Tibial nerve (tissue), 4 donors: Measurements from ENCODE around the gene CLMN. TPM values are rescaled to one million over a fixed set of nuclear protein-coding genes. Genes with fewer than 3 reads are reported as not detected.

Experiments used
- DNase-seq, 2 donors: peaks; one replicate each; pipeline ENCODE4 v3.0.0-alpha.2; 2019; ENCODE audit warnings: low spot score in 2 of 2
- H3K27ac ChIP-seq, 4 donors: fragments of 200-600 bp; sonication (generic) in 3 of 4; one replicate each; pipeline ENCODE4 v1.5.1; 2017 to 2019; ENCODE audit warnings: mild to moderate bottlenecking in 1 of 4
- H3K27me3 ChIP-seq, 2 donors: fragments of 200-600 bp; sonication (generic) in 1 of 2; one replicate each; pipeline versions ENCODE4 v1.5.1 to v1.6.0; 2017 to 2019
- H3K36me3 ChIP-seq, 3 donors: fragments of 200-600 bp; sonication (generic); one replicate each; pipeline ENCODE4 v1.5.1; 2018 to 2019
- H3K4me1 ChIP-seq, 4 donors: fragments of 200-600 bp; sonication (generic) in 3 of 4; one replicate each; pipeline ENCODE4 v1.5.1; 2017 to 2019
- H3K4me3 ChIP-seq, 4 donors: fragments of 200-600 bp; sonication (generic) in 3 of 4; one replicate each; pipeline ENCODE4 v1.5.1; 2017 to 2019; ENCODE audit warnings: mild to moderate bottlenecking in 1 of 4, moderate library complexity in 1 of 4
- H3K9me3 ChIP-seq, 4 donors: fragments of 200-600 bp; sonication (generic) in 3 of 4; one replicate each; pipeline ENCODE4 v1.5.1; 2017 to 2019
- EP300 ChIP-seq, 2 donors: sonication (generic); formaldehyde crosslinking; IDR thresholded peaks; one replicate each; pipeline ENCODE4 v1.6.1; 2017; ENCODE audit warnings: antibody characterized with exemption in 2 of 2, mild to moderate bottlenecking in 1 of 2
- POLR2A ChIP-seq, 2 donors: fragments of 450-650 bp; IDR thresholded peaks; one replicate each; pipeline ENCODE4 v1.6.1; 2017; ENCODE audit warnings: antibody characterized with exemption in 2 of 2, mild to moderate bottlenecking in 2 of 2, moderate library complexity in 2 of 2
- WGBS, 2 donors: methylation state at CpG; one replicate each; pipeline ENCODE4 v1.1.5; 2018; 5-methylcytosine and 5-hydroxymethylcytosine counted together
- total RNA-seq, 4 donors: library from RNA; depleted of rRNA; stranded (reverse); fragments of >200 nt; gene quantifications; one replicate each; pipeline ENCODE4 v1.1.0, GENCODE V29; 2016
- TF ChIP-seq, protein P1 (sequence below), 5 experiments: fragments of 200-600 bp in 3 of 5; fragments of 450-650 bp in 2 of 5; sonication (generic) in 3 of 5; IDR thresholded peaks; one replicate each; pipeline ENCODE4 v1.5.1; 2016 to 2019; ENCODE audit warnings: antibody characterized with exemption in 5 of 5, mild to moderate bottlenecking in 3 of 5, moderate library complexity in 2 of 5

The CLMN gene
- total RNA-seq, 4 donors from 2014 or later = 31.2 to 49.8 (median 40.9) TPM

DNA sequence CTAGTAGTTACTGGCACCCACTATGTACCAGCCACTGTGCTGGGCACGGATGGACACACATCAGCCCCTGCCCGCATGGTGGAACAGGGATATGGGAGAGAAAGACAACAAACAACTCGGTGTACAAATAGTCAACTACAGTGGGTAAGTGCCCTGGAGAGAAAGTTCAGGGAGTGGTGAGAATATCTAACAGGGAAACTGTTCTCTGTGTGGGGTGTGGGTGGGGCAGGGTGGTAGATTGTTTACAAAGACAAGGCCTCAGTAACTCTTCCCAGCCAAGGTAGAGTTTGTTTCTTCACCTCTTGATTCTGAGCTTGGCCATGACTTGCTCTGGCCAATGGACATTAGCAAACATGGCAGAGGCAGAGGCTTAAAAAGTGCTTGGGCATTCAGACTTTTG, 12.9 kb upstream of the CLMN start:
- Histone ChIP-seq H3K27me3 (no peaks in the 10 kb centered on the region), H3K36me3 (no peaks in the 10 kb centered on the region), H3K9me3 (peaks cover 0 to 7% (median 0%) of the 10 kb centered on the region in 4 donors), H3K4me1 (no peaks in the 10 kb centered on the region), H3K27ac (no peak overlapping the region), H3K4me3 (no peak overlapping the region)
- no peak for TF ChIP-seq EP300 (IDR thresholded peaks at IDR 0.05)
- TF ChIP-seq POLR2A (IDR thresholded peaks at IDR 0.05) = no peak
- TF ChIP-seq, protein P1, sequence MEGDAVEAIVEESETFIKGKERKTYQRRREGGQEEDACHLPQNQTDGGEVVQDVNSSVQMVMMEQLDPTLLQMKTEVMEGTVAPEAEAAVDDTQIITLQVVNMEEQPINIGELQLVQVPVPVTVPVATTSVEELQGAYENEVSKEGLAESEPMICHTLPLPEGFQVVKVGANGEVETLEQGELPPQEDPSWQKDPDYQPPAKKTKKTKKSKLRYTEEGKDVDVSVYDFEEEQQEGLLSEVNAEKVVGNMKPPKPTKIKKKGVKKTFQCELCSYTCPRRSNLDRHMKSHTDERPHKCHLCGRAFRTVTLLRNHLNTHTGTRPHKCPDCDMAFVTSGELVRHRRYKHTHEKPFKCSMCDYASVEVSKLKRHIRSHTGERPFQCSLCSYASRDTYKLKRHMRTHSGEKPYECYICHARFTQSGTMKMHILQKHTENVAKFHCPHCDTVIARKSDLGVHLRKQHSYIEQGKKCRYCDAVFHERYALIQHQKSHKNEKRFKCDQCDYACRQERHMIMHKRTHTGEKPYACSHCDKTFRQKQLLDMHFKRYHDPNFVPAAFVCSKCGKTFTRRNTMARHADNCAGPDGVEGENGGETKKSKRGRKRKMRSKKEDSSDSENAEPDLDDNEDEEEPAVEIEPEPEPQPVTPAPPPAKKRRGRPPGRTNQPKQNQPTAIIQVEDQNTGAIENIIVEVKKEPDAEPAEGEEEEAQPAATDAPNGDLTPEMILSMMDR (IDR thresholded peaks at IDR 0.05) = no peak
- no peak for DNase-seq
- 81 to 90% methylated on average over 3 of the region's 3 CpGs for WGBS, 2 donors

DNA sequence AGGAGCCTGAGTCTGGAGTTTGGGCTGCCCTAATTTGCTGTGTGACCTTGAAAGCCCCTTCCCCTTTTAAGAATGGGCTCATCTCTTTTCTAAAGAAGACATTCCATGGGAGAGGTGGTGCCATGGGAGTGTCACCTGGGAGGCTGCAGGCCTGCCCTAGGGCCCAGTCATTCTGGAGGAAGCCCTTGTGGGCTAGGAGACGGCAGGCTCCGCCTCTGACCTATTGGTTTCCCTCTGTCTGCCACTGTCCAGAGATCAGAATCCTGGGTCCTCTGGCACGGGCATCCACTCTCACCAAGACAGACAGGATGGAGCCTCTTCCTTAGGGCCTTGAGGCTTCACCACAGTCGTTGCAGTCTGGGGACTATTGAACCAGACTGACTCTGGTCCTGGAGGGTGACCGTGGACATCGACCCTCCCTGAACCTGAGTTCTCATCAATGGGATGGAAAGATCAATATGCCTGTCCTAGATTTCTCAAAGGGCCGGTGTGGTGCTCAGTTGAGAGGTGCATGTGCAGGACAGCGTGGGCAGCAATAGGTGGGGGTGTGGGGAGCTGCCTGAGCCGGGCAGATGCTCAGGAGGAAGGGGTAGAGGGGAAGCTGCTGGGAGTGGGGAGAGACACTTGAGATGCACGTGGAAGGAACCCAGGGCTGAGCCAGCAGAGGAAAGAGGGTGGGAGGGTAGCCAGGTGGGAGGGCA, 12.2 kb upstream of the CLMN start:
- Histone ChIP-seq H3K27me3 (no peaks in the 10 kb centered on the region), H3K9me3 (peaks cover 0 to 7% (median 0%) of the 10 kb centered on the region in 4 donors), H3K36me3 (no peaks in the 10 kb centered on the region), H3K27ac (no peak overlapping the region), H3K4me3 (no peak overlapping the region), H3K4me1 (no peaks in the 10 kb centered on the region)
- TF ChIP-seq EP300 (IDR thresholded peaks at IDR 0.05) (no peak), POLR2A (IDR thresholded peaks at IDR 0.05) (no peak)
- TF ChIP-seq, protein P1 (IDR thresholded peaks at IDR 0.05) = no peak
- no peak for DNase-seq
- 86 to 89% methylated on average over 10 of the region's 10 CpGs for WGBS, 2 donors

DNA sequence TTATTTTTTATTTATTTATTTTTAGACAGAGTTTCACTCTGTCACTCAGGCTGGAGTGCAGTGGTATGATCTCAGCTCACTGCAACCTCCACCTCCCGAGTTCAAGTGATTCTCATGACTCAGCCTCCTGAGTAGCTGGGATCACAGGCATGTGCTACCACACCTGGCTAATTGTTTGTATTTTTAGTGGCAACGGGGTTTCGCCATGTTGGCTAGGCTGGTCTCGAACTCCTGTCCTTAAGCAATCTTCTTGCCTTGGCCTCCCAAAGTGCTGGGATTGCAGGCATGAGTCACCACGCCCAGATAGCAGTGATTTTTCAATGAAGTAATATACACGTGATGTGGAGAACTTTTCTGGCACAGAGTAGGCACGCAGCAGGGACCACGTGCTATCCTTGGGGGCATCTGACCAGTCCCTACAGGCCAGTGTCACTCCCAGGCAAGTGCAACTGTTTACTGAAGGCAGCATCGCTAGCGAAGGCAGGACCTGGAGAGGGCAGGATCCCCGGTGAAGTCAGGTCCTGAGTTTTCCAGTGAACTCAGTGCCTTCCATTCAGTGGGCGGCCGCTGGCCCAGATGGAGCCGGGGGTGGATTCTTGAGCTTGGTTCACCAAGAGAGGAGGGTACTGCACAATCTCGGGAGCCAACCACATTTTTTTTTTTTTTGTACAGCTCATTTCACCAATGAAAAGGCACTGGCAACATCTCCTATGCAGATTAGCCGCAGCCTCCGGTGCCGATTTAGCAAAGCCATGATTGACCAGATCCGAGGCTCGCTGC, 11.1 kb upstream of the CLMN start:
- Histone ChIP-seq H3K27me3 (no peaks in the 10 kb centered on the region), H3K9me3 (peaks cover 0 to 7% (median 0%) of the 10 kb centered on the region in 4 donors), H3K4me1 (no peaks in the 10 kb centered on the region), H3K27ac (peak overlapping the region in 1 of 4 donors; percentile 44), H3K4me3 (no peak overlapping the region), H3K36me3 (no peaks in the 10 kb centered on the region)
- 73 to 83% methylated on average over 20 of the region's 20 CpGs for WGBS, 2 donors
- TF ChIP-seq POLR2A (IDR thresholded peaks at IDR 0.05) = no peak
- TF ChIP-seq, protein P1 (IDR thresholded peaks at IDR 0.05) = no peak
- no peak for TF ChIP-seq EP300 (IDR thresholded peaks at IDR 0.05)
- no peak for DNase-seq

DNA sequence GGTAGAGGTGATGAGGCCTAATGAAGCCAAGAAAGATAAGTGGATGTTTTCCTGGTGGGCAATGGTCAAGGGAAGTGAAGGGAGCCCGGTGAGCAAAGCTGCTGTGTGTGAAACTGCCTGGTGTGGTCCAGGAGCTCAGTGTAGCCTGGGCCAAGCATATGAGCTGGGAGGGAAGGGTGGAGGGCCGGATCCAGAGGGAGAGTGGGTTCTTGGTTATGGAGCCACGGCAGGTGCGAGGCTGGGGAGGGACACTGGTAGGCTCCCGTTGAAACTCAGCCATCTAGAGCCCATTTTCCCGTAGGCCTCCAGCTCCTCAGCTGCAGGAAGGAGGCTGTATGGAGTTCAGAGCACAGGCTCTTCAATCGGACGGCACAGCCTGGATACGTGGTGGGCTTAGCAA, 10.2 kb upstream of the CLMN start:
- TF ChIP-seq, protein P1 (IDR thresholded peaks at IDR 0.05) = no peak
- Histone ChIP-seq H3K27me3 (no peaks in the 10 kb centered on the region), H3K4me3 (no peak overlapping the region), H3K9me3 (peaks cover 0 to 5% (median 0%) of the 10 kb centered on the region in 4 donors), H3K27ac (no peak overlapping the region), H3K36me3 (no peaks in the 10 kb centered on the region), H3K4me1 (no peaks in the 10 kb centered on the region)
- 85 to 89% methylated on average over 9 of the region's 9 CpGs for WGBS, 2 donors
- no peak for DNase-seq
